Left ventricle myocardium inferior (tissue), 1 donor: Measurements from ENCODE around the gene MTRF1L. TPM values are rescaled to one million over a fixed set of nuclear protein-coding genes. Genes with fewer than 3 reads are reported as not detected.
A peak's percentile ranks its signal among the peaks of the same experiment; 100 is the strongest.

Experiments used
- DNase-seq: peaks from one replicate; pipeline ENCODE4 v3.0.0-alpha.2; 2020
- H3K27ac ChIP-seq: fragments of 200-600 bp; replicated peaks from 2 replicates; pipeline ENCODE4 v1.8.0; 2021
- H3K27me3 ChIP-seq: fragments of 200-600 bp; 2 replicates; pipeline ENCODE4 v1.8.0; 2021; ENCODE audit warnings: low read depth
- H3K36me3 ChIP-seq: fragments of 200-600 bp; 2 replicates; pipeline ENCODE4 v1.8.0; 2021
- H3K4me1 ChIP-seq: fragments of 200-600 bp; 2 replicates; pipeline ENCODE4 v1.8.0; 2021
- H3K4me3 ChIP-seq: fragments of 200-600 bp; 2 replicates; pipeline ENCODE4 v1.8.0; 2021; ENCODE audit warnings: mild to moderate bottlenecking, moderate library complexity
- H3K9me3 ChIP-seq: fragments of 200-600 bp; replicated peaks from 2 replicates; pipeline ENCODE4 v1.8.0; 2021
- intact Hi-C: fragments of 100-400 bp; cut with micrococcal nuclease; formaldehyde crosslinking; loops from one replicate; pipeline ENCODE4 v1.11.0; 2022
- total RNA-seq: library from RNA; stranded (reverse); fragmentation: NEBNext Ultra II Directional; extraction: Animal tissue kit (Norgen Biotek cat#: 25700); gene quantifications from one replicate; pipeline ENCODE4 v1.2.1, GENCODE V29; 2021
- TF ChIP-seq, protein P1 (sequence below): fragments of 200-600 bp; IDR thresholded peaks from 2 replicates; pipeline ENCODE4 v1.8.0; 2021; ENCODE audit warnings: antibody characterized with exemption, mild to moderate bottlenecking, borderline replicate concordance
- donor health status: DM: no; HTN: yes; CAD: no; lungs with severe emphysema.

The MTRF1L gene
- total RNA-seq, 1 donor from 2014 or later, result 30.9 TPM

DNA sequence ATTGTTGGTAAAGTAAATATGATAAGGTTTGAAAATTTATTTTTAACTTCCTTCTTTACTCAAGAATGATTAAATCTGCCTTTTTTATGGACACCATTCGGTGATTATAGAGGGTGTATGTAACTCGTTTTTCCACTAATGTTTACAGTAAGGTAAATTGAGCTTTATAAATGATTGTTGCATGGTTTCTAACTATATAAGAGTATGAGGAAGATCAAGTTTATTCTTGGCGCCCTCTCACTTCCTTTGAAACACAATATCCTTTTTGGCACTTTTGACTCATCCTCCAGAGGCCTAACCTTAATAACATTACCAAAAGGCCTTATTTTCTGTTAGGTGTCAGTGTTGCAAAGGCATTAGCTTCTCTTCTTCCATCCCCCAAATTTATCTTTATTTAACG is 41.8 kb upstream of the MTRF1L start:
- intact Hi-C loops, result no loop called here
- H3K4me1 ChIP-seq, result no peaks in the 10 kb centered on the region
- H3K27me3 ChIP-seq, result no peaks in the 10 kb centered on the region
- TF ChIP-seq, protein P1, sequence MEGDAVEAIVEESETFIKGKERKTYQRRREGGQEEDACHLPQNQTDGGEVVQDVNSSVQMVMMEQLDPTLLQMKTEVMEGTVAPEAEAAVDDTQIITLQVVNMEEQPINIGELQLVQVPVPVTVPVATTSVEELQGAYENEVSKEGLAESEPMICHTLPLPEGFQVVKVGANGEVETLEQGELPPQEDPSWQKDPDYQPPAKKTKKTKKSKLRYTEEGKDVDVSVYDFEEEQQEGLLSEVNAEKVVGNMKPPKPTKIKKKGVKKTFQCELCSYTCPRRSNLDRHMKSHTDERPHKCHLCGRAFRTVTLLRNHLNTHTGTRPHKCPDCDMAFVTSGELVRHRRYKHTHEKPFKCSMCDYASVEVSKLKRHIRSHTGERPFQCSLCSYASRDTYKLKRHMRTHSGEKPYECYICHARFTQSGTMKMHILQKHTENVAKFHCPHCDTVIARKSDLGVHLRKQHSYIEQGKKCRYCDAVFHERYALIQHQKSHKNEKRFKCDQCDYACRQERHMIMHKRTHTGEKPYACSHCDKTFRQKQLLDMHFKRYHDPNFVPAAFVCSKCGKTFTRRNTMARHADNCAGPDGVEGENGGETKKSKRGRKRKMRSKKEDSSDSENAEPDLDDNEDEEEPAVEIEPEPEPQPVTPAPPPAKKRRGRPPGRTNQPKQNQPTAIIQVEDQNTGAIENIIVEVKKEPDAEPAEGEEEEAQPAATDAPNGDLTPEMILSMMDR, result no peak
- H3K4me3 ChIP-seq, result no peak overlapping the region
- H3K9me3 ChIP-seq, result no peaks in the 10 kb centered on the region
- no peaks in the 10 kb centered on the region for H3K36me3 ChIP-seq
- DNase-seq, result no peak
- H3K27ac ChIP-seq, result no peak overlapping the region

GRCh38 chr6:153043719-153044118 is 41.2 kb upstream of the MTRF1L start:
- intact Hi-C loops, result no loop called here
- no peak overlapping the region for H3K4me3 ChIP-seq
- no peak for DNase-seq
- TF ChIP-seq, protein P1, result no peak
- H3K36me3 ChIP-seq, result no peaks in the 10 kb centered on the region
- no peak overlapping the region for H3K27ac ChIP-seq
- no peaks in the 10 kb centered on the region for H3K27me3 ChIP-seq
- H3K9me3 ChIP-seq, result no peaks in the 10 kb centered on the region
- no peaks in the 10 kb centered on the region for H3K4me1 ChIP-seq

GRCh38 chr6:153038378-153039057 is 36.0 kb upstream of the MTRF1L start:
- intact Hi-C loops, result no loop called here
- no peak overlapping the region for H3K27ac ChIP-seq
- no peaks in the 10 kb centered on the region for H3K4me1 ChIP-seq

GRCh38 chr6:153034139-153034538 is 31.6 kb upstream of the MTRF1L start:
- TF ChIP-seq, protein P1, result no peak
- H3K27ac ChIP-seq, result no peak overlapping the region
- H3K4me1 ChIP-seq, result no peaks in the 10 kb centered on the region
- no peak overlapping the region for H3K4me3 ChIP-seq
- no peak for DNase-seq
- H3K36me3 ChIP-seq, result no peaks in the 10 kb centered on the region
- intact Hi-C loops, result loop anchor here (5.0 kb wide), 1 partner anchor 478 kb away; no protein-coding TSS in a partner anchor
- H3K27me3 ChIP-seq, result no peaks in the 10 kb centered on the region
- H3K9me3 ChIP-seq, result no peaks in the 10 kb centered on the region

More at GRCh38 chr6:153038378-153039057, 36.0 kb upstream of the MTRF1L start:
- Histone ChIP-seq H3K9me3 (no peaks in the 10 kb centered on the region), H3K4me3 (no peak overlapping the region), H3K36me3 (no peaks in the 10 kb centered on the region), H3K27me3 (no peaks in the 10 kb centered on the region)
- TF ChIP-seq, protein P1, result no peak
- no peak for DNase-seq

DNA sequence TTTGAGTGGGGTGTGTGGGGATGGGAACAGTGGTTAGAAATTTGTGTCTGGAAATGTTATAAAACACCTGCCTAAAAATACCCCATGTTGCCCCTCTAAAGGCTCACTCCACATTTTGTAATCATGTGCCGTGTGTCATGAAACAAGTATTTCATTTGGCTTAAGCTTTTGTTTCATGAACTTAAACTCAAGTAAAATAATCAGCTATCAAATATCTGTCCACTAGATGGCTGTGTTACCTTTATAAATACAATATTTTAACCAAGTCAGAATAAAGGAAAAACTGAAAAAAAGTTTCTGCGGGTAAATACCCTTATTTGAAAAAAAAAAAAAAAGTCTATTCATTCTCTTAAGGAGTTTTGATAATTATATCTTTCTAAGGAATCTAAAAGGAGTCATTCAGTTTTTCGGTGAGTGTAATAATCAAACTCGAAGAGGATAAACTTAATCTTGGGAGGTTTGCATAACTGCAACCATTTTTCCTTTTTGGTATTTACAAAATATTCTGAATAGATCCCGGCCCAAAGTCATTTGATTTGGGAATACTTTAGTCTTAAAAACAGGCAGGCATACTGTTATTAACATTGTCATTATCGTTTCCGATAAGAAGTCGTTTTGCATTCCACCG is 29.9 kb upstream of the MTRF1L start:
- intact Hi-C loops, result loop anchor here (5.0 kb wide), 1 partner anchor 480 kb away; no protein-coding TSS in a partner anchor
- H3K4me1 ChIP-seq, result no peaks in the 10 kb centered on the region
- H3K9me3 ChIP-seq, result no peaks in the 10 kb centered on the region
- H3K27ac ChIP-seq, result no peak overlapping the region
- TF ChIP-seq, protein P1, result peak; percentile 59
- H3K27me3 ChIP-seq, result no peaks in the 10 kb centered on the region
- DNase-seq, result no peak
- H3K4me3 ChIP-seq, result no peak overlapping the region
- H3K36me3 ChIP-seq, result no peaks in the 10 kb centered on the region
